GM19240 (cell line): ENCODE results near the gene ANKRD50.

Source experiments
- DNase-seq: peaks from one replicate; pipeline ENCODE4 v3.0.0; 2011; ENCODE audit warnings: low spot score; ENCODE audit not compliant: insufficient read length

The ANKRD50 gene

GRCh38 chr4:124637321-124637720, 75.2 kb downstream of the ANKRD50 start:
- no peak for DNase-seq

GRCh38 chr4:124636788-124637187, 75.7 kb downstream of the ANKRD50 start:
- DNase-seq = no peak

DNA sequence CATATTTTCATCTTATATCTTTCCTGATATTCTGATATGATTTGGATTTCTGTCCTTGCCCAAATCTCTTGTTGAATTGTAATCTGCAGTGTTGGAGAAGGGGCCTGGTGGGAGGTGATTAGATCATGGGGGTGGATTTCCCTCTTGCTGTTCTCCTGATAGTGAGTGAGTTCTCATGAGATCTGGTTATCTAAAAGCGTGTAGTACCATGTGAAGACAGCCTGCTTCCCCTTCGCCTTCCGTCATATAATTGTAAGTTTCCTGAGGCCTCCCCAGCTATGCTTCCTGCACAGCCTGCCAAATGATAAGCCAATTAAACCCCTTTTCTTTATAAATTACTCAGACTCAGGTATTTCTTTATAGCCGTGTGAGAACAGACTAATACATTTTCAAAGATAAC, 77.2 kb downstream of the ANKRD50 start:
- no peak for DNase-seq

DNA sequence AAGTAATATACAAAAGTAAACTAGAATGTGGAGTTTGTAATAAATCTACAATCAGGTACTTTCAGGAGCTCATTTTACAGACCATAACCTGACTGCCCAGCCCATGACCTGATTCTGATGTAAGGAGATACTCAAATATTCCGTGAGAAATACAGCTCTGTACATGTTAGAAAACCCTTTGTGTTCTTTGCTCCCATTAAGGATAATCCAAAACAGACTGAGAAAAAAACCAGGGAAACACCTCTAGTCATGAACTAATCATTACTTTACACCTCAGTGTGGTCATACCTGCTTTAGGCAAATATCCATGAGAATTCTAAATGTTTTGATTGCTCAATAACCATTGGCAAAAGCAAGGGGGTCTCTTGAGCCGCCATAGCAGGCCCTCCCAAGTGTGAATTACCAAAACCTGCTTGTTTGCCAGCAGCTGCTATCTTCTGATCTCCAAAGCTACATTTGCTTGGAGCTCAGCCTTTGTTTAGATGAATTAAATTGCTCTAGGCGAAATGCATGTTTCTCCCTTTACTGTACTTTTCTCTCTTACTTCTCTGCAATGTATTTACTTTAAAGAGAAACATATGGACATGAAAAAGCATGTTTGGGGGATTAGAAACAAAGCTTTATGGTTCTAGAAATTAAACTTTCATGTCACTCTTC, 79.1 kb downstream of the ANKRD50 start:
- no peak for DNase-seq

DNA sequence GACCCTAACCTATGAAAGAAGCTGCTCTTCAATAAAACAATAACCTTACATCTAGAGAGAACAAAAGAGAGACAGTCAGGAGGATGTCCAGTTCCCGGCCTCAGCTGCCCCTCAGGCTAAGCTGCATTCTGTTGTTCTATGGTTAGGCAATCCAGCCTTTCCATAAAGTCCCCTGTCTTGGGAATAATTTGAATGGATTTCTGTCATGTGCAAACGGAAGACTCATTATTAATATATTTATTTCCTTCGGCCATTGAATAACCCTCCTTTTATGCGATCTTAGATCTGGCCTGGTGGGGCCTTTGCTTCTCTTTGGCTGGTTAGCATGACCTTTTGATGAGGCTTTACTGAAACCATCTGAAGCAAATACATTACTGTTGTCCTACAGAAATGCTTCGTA, 80.1 kb downstream of the ANKRD50 start:
- no peak for DNase-seq

DNA sequence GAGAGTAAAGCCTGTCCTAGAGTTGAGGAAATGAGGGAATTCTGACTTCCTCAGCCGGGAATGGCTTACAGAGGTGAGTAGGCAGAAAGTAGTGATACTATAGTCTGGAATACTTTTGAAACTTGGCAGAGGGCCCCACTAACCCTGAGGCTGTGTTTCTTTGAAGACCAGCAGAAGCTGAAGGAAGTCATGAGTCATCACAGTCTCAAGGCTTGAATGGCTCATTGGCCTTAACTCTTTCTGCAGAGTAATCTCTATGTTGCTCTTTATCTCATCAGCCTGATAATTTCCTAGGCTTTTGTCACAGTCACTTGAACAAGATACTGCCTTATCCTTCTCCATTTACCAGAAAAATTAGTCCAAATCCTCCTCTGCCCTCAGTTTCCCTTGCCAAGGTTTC, 80.8 kb downstream of the ANKRD50 start:
- no peak for DNase-seq

DNA sequence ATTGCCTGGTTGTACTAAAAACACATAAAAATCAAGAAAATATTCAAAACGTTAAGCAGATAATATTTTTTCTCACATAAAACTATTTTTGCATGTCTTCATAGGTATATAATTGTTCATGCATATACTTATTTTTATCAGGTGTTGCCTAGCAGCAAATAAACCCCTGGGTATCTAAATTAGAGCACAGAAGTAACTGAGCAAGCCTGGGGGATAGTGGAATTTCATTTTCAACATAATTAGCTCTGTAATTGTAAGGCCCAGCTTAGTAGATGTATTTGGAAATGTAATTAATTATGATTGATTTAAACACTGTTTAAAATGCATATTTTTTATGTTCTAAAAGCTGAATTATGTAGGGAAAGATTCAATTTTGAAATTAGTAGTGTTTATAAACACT, 82.9 kb downstream of the ANKRD50 start:
- no peak for DNase-seq
